NCI-H2081 treated with DMSO at 0.1 percent for 48 hours (cell line): ENCODE data around the gene MPI.
"Not testable (repeated sequence)": the region's sequence is repeated elsewhere in the genome, so short reads cannot be mapped to it uniquely, and the experiment has no call there.

Experiments
- DNase-seq: peaks from one replicate; lab custom pipeline; 2025; lab: John Stamatoyannopoulos, UW

Gene MPI

DNA sequence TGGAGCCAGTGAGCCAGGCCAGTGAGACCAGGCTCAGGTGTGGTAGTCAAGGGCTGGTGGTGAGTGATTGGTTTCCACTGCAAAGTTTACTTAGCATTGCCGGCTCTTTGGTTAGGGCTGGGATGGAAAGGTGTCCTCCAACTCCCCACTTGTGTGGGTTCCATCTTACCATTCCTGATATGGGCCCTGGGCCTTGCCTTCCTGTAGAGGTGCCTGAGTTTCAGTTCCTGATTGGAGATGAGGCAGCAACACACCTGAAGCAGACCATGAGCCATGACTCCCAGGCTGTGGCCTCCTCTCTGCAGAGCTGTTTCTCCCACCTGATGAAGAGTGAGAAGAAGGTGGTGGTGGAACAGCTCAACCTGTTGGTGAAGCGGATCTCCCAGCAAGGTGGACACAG lies 3.1 kb downstream of the MPI start:
- no peak for DNase-seq

DNA sequence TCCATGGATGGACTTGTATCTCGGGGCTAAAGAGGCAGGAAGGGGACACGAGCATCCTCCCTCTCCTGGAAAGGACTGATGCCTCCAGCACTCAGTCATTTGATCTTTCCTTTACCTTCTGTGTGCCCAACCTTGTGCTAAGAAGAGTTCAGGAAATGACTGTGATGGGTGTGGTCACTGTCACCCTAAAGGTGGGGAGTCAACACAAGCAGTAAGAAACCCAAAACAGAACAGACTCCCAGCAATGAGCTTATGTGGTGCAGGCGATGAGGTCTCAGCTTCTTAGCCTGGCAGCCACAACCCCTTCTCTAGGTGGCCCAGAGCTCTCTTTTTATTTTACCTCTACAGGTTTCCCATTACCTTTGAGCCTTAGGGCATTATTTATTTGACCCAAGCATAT lies 3.8 kb downstream of the MPI start:
- no peak for DNase-seq

DNA sequence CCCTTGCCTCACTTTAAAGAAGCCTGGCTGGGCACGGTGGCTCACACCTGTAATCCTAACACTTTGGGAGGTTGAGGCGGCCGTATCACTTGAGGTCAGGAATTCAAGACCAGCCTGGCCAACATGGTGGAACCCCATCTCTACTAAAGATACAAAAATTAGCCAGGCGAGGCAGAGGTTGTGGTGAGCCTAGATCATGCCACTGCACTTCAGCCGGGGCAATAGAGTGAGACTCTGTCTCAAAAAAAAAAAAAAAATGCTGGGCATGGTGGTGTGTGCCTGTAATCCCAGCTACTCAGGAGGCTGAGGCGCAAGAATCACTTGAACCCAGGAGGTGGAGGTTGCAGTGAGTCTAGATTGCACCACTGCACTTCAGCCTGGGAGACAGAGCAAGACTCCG lies 4.5 kb downstream of the MPI start:
- not testable (repeated sequence) for DNase-seq

- DNase-seq: no peak
Observed at GRCh38 chr15:74895830-74896229, 6.0 kb downstream of the MPI start.

DNA sequence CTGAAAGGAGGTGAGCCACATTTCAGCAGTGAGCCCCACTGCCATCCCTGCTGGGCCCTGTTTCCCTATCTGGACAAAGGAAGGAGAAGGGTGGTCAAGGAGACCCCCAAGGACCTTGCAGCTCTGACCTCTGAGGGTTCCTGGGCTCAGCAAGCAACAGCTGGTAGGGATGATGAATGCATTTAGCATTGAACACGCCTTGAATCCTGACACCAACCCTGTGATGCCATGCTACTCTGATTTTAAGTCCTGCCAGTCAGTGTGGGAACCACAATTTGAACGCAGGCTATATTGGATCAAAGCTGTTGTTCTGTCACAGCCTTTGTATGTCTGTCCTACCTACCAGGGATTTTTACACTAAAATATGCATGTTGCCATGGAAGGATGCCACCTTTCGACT lies 6.5 kb downstream of the MPI start:
- DNase-seq: no peak

DNA sequence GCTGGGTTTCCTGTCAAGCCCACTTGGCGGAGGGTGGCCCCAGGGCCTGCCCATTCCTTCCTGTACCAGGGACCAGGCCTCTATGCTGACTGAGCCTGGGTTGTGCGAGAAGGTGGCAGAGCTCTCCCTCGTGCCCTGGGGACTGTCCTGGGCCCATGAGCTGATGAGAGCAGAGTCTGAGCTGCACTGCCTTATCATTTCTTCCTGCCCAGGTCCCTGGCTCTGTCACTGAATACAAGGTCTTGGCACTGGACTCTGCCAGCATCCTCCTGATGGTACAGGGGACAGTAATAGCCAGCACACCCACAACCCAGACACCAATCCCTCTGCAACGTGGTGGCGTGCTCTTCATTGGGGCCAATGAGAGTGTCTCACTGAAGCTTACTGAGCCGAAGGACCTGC lies 7.5 kb downstream of the MPI start:
- DNase-seq: no peak

DNA sequence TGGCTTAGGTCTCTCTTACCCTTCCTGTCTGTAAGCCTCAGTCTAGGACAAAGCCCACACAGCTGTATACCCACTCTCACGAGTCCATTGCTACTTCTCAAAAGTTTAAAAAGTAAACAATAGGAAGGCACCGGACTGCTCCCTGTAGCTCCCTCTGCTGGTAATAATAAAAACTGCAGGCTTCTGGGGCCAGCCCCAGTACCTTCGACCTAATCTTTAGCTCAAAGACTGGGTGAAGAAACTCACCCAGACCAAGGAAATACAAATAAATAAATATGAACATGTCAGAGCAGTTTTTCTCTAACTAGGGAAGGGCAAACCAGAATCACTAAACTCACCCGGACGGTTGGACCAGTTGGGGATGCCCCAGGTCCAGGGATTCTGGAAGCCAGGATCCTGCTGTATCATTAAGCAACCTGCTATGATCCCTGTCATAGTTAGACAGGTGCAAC lies 11.8 kb downstream of the MPI start:
- DNase-seq: no peak

- DNase-seq: no peak
Observed at GRCh38 chr15:74902295-74903075, 12.6 kb downstream of the MPI start.

DNA sequence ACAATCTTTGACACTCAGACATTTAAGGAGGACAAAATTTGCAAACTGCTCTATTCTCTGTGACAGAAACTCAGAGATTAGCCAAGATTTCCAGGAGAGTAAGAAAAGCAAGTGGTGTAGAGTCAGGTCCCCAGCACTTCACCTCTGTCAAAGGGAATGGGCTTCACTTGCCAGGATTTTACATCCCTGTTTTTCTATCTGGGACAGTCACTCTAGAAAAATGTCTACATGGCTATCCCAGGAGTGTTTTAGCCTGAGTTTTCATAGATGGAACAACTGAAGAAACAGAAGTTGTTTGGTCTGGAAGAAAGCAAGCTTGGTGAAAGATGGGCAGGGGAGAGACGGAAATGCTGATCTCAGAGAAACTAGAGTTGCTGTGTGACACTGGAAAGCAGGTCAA lies 13.8 kb downstream of the MPI start:
- no peak for DNase-seq

DNA sequence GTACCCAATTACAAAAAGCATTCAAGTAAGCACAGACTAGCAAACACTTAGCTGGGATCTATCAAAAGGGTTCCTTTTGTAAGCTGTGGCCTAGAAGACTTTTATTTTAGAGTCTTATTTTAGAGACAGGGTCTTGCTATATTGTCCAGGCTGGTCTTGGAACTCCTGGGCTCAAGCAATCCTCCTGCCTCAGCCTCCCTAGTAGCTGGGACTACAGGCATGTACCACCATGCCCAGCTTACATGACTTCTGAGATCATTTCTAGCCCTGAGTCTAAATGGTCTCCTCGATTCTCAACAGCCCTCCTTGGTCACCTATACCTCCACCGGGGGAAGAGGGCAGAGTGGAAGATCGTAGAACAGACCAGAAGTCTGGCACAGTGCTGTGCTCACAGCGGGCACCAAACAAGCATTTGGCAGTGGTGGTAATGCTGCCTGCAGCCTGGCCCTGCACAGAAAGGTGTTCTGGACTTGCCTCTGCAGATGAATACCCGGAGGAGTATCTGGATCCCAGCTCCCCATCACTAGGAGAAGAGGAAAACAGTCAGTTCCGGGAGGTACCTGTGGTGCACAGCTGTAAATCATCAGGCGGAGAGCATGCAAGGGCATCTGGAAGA lies 14.5 kb downstream of the MPI start:
- DNase-seq: no peak

DNA sequence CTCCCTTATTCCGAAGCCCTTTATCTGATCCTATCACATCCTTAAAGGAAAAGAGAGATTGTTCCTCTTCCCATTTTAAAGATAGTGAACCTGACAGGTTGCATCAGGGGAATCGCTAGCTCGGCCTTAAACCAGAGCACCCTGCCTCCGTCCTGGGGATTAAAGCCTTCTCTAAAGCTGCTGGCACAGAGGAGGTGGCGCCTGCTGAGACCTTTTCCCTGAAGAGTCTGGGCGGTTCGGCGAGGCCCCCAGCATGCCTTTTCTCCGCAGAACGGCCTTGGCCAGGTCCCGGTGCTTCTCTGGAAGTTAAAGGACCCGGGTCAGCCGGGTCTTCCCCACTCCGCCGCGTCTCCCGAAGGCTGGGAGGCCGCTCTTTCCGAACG lies 16.2 kb downstream of the MPI start:
- DNase-seq: no peak

- DNase-seq: peak; percentile 30
Observed at GRCh38 chr15:74906450-74907162, 16.8 kb downstream of the MPI start, which contains the start of gene FAM219B. TSS of gene FAM219B (minus strand) at chr15:74906851. CDS start at chr15:74906800, 51 bp downstream.

DNA sequence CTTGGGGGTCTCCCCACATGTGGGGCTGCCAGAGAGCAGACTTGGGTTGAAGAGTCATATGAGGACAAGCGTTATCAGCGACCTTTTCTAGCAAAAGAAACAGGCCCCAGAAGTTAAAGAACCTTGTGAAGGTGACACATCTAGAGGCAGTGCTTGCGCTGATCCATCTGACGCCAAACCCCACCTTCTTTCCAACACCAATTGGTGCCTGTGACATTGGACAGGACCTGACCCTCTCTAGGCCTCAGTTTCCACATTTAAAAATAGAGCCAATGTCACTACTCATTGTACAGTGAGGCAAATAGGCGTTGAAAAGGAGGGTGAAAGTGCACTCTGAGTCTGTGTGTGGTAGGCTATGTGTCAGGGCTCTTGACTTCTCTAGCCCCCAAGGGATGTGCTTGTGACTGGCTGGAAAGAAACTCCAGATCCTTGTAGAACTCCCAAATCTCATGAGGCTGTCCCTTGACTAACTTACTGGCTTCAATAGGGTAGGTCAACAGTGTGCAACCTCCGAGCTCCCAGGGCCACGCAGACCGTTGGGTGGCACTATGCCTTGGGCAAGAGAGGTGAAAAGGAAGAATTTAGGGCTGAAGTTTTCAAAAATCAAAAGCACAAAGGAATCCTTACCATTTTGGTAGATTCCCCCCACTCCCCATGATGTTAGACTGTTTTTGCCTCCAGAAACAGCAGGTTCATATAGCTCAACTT lies 17.5 kb downstream of the MPI start:
- DNase-seq: no peak

DNA sequence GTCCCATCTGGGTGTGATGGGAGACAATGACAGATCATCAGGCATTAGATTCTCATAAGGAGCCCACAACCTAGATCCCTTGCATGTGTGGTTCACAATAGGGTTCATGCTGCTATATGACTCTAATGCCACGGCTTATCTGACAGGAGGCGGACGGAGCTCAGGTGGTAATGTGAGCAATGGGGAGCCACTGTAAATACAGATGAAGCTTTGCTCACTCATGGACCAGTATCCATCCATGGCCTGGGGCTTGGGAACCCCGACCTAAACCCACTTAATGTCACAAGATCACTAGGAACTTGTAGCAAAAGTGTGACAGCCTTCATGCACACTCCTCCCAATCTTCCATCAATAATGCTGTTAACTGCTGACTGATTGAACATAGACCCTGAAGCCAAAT lies 18.8 kb downstream of the MPI start:
- no peak for DNase-seq

DNA sequence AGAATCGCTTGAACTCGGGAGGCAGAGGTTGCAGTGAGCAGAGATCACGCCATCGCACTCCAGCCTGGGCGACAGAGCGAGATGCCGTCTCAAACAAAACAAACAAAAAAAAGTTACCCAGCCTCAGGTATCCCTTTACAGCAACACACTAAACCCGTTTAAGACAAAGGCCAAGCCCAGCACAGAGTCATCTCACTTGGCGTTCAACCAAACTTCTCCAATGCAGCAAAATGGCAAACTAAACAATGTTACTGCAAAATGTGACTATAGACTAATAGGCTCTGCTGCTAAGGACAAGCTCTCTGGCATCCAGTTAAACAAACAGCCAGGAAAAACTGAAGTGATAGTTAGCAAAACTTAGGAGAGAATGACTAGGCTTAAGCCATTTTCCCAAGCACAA lies 23.2 kb downstream of the MPI start:
- no peak for DNase-seq

- not testable (repeated sequence) for DNase-seq
Observed at GRCh38 chr15:74913799-74914198, 24.0 kb downstream of the MPI start.

DNA sequence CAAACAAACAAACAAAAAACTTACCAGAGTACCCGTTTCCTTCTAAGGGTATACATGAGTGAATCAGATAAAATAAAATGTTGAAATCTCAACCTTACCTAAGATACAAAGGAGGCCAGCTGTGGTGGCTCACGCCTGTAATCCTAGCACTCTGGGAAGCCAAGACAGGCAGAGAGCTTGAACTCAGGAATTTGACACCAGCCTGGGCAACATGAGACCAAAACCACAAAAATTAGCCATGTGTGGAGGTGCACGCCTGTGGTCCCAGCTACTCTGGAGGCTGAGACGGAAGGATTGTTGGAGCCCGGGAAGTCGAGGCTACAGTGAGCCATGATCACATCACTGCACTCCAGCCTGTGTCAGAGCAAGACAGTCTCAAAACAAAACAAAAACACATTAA lies 27.8 kb downstream of the MPI start:
- no peak for DNase-seq

GRCh38 chr15:74920456-74920855 lies 30.6 kb downstream of the MPI start:
- DNase-seq: no peak

DNA sequence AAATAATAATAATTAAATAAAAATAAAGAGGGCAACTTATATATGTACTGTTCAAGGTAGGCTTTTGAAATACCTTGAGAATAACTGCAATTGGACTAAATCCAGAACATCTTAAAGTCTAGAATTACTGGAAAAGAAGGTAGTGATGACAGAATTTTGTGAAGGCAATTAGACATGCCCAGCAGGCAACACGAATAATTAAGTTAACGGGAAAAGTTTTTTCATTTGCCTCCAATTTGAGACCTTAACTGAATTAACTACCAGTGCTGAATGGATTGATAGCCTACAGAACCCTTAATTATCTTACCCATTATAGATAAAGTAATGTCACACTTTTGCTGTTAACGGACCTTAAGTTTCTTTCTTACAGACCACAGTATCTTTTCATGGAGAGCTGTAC lies 34.7 kb downstream of the MPI start:
- DNase-seq: no peak

- no peak for DNase-seq
Observed at GRCh38 chr15:74928771-74929198, 38.9 kb downstream of the MPI start.

- DNase-seq: no peak
Observed at GRCh38 chr15:74933573-74933972, 43.7 kb downstream of the MPI start.

DNA sequence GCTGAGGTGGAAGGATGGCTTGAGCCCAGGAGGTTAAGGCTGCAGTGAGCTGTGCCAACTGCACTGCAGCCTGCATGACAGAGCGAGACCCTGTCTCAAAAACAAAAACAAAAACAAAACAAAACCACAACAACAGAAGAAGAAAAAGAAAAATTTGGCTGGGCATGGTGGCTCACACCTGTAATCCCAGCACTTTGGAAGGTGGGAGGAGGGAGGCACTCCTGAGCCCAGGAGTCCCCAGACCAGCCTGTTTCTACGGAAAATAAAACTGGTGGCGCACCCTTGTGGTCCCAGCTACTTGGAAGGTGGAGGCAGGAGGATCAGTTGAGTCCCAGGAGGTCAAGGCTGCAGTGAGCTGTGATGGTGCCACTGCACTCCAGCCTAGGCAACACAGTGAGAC lies 45.4 kb downstream of the MPI start:
- DNase-seq: not testable (repeated sequence)

GRCh38 chr15:74937272-74937589 lies 47.4 kb downstream of the MPI start:
- no peak for DNase-seq
